ENCODE measurements around the gene KLHL22.
"Not testable (repeated sequence)": the region's sequence is repeated elsewhere in the genome, so short reads cannot be mapped to it uniquely, and the experiment has no call there.

KLHL22 gene

GRCh38 chr22:20494978-20495860 lies at the start of gene KLHL22:
Gene KLHL22, minus strand, starts transcription at chr22:20495795. Its CDS starts 6,584 bp downstream, at chr22:20489211.
- DNase-seq = peak; percentile 52

- DNase-seq = not testable (repeated sequence)
These were observed 49.7 kb upstream of the KLHL22 start for GRCh38 chr22:20545318-20545634.

GRCh38 chr22:20542736-20543135 lies 47.1 kb upstream of the KLHL22 start:
- DNase-seq = no peak

- DNase-seq = no peak
These were observed 46.5 kb upstream of the KLHL22 start for GRCh38 chr22:20542055-20542454.

- DNase-seq = not testable (repeated sequence)
These were observed 43.3 kb upstream of the KLHL22 start for GRCh38 chr22:20538875-20539274.

- no peak for DNase-seq
These were observed 42.4 kb upstream of the KLHL22 start for GRCh38 chr22:20537983-20538382.

- no peak for DNase-seq
These were observed 41.7 kb upstream of the KLHL22 start for GRCh38 chr22:20537325-20537756.

GRCh38 chr22:20536590-20537324 lies 41.2 kb upstream of the KLHL22 start:
- DNase-seq = no peak

- DNase-seq = no peak
These were observed 38.3 kb upstream of the KLHL22 start for GRCh38 chr22:20533879-20534265.

GRCh38 chr22:20533095-20533878 lies 37.7 kb upstream of the KLHL22 start:
- DNase-seq = no peak

- DNase-seq = peak; percentile 41
These were observed 36.8 kb upstream of the KLHL22 start for GRCh38 chr22:20532256-20532993.

- peak; percentile 87 for DNase-seq
These were observed 36.0 kb upstream of the KLHL22 start for GRCh38 chr22:20531404-20532201.

GRCh38 chr22:20531154-20531403 lies 35.5 kb upstream of the KLHL22 start:
- DNase-seq = no peak

- peak; percentile 77 for DNase-seq
These were observed 35.0 kb upstream of the KLHL22 start for GRCh38 chr22:20530368-20531153.

- DNase-seq = no peak
These were observed 32.9 kb upstream of the KLHL22 start for GRCh38 chr22:20528405-20528978.

- peak; percentile 85 for DNase-seq
These were observed 31.2 kb upstream of the KLHL22 start for GRCh38 chr22:20526628-20527355.

- no peak for DNase-seq
These were observed 30.7 kb upstream of the KLHL22 start for GRCh38 chr22:20526305-20526627.

GRCh38 chr22:20525048-20525447 lies 29.5 kb upstream of the KLHL22 start:
- DNase-seq = no peak

GRCh38 chr22:20524004-20524481 lies 28.4 kb upstream of the KLHL22 start:
- no peak for DNase-seq

All from fibroblast of skin of right biceps (primary cell).